Measurements from ENCODE around the gene ZC3H10. TPM values are rescaled to one million over a fixed set of nuclear protein-coding genes. Genes with fewer than 3 reads are reported as not detected.

ZC3H10 gene
- total RNA-seq, 1 experiment from 2014 or later, result 8.2 TPM

GRCh38 chr12:56162468-56163290, 44.6 kb downstream of the ZC3H10 start:
- Mint-ChIP-seq H3K9me3 (ENCODE audit: low read depth, unreplicated experiment) (no peaks in the 10 kb centered on the region), H3K27me3 (ENCODE audit: unreplicated experiment) (no peaks in the 10 kb centered on the region), H3K4me3 (ENCODE audit: low read depth, unreplicated experiment) (no peak overlapping the region), H3K27ac (ENCODE audit: unreplicated experiment) (peak overlapping the region; percentile 100), H3K36me3 (ENCODE audit: insufficient read depth, unreplicated experiment) (peaks cover 96% of the 10 kb centered on the region), H3K4me1 (ENCODE audit: low read depth, unreplicated experiment) (peaks cover 32% of the 10 kb centered on the region)
- BruUV-seq (replicated peaks), result TSS peak; percentile 51
- intact Hi-C loops (cut with micrococcal nuclease; ENCODE audit: unreplicated experiment), result no loop called here
- DNase-seq, result no peak
- TF ChIP-seq, protein P1, sequence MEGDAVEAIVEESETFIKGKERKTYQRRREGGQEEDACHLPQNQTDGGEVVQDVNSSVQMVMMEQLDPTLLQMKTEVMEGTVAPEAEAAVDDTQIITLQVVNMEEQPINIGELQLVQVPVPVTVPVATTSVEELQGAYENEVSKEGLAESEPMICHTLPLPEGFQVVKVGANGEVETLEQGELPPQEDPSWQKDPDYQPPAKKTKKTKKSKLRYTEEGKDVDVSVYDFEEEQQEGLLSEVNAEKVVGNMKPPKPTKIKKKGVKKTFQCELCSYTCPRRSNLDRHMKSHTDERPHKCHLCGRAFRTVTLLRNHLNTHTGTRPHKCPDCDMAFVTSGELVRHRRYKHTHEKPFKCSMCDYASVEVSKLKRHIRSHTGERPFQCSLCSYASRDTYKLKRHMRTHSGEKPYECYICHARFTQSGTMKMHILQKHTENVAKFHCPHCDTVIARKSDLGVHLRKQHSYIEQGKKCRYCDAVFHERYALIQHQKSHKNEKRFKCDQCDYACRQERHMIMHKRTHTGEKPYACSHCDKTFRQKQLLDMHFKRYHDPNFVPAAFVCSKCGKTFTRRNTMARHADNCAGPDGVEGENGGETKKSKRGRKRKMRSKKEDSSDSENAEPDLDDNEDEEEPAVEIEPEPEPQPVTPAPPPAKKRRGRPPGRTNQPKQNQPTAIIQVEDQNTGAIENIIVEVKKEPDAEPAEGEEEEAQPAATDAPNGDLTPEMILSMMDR (IDR thresholded peaks at IDR 0.05; ENCODE audit: unreplicated experiment), result no peak
- CTCF ChIA-PET, result interaction anchor here (0.6 to 1.0 kb wide), 6 partner anchors 25 to 211 kb away, joined by 3 to 5 read pairs (median 3); partner anchors contain the start of genes ESYT1 and IL23A

DNA sequence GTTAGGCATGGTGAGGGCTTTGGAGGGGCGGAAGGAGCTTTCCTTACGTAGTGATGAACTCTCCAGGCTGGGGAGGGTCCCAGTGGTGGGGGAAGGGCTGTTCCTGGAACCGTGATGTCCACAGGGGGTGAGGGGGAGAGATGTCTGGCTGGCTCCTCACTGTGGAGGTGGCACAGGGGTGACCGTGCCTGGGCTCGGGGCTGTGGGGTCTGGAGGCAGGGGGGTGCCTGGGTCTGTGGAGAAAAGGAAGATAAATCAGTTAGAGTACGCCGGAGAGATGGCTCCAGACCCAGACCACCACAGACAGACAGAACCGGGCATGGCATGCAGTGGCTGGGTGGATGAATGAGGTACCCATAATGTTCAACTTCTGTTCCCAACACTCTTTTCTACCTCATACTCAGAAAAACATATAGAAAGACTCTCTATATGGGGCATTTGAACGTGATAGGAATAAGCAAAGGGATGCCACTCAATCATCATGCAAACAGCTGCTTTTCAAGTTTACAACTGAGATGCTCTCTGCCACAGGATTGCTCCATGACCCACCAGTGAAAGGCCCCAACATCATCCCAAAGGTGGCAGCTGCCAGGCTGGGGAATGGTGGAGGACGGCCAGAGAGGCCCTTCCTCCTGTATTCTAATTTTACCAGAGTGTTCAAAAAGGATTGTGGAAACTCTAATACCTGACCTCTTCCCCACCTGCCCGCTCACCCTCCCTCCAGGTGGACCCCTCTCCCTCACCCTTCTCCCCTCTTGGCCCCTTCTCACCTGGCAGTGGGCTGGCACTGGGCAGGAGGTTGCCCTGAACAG, 45.7 kb downstream of the ZC3H10 start:
- Mint-ChIP-seq H3K36me3 (ENCODE audit: insufficient read depth, unreplicated experiment) (peaks cover 95% of the 10 kb centered on the region), H3K9me3 (ENCODE audit: low read depth, unreplicated experiment) (no peaks in the 10 kb centered on the region), H3K27me3 (ENCODE audit: unreplicated experiment) (no peaks in the 10 kb centered on the region), H3K4me1 (ENCODE audit: low read depth, unreplicated experiment) (peaks cover 29% of the 10 kb centered on the region), H3K4me3 (ENCODE audit: low read depth, unreplicated experiment) (peak overlapping the region; percentile 27), H3K27ac (ENCODE audit: unreplicated experiment) (peak overlapping the region; percentile 50)
- TF ChIP-seq, protein P1 (IDR thresholded peaks at IDR 0.05; ENCODE audit: unreplicated experiment), result no peak
- no TSS peak for BruUV-seq (replicated peaks)
- CTCF ChIA-PET, result interaction anchor here (0.8 to 1.0 kb wide), 2 partner anchors 36 to 212 kb away, joined by 3 to 4 read pairs; partner anchors contain the start of gene ESYT1
- DNase-seq, result no peak
- intact Hi-C loops (cut with micrococcal nuclease; ENCODE audit: unreplicated experiment), result no loop called here

GRCh38 chr12:56164345-56164729, 46.3 kb downstream of the ZC3H10 start:
- H3K27me3 Mint-ChIP-seq (ENCODE audit: unreplicated experiment), result no peaks in the 10 kb centered on the region
- peak overlapping the region; percentile 31 for H3K27ac Mint-ChIP-seq (ENCODE audit: unreplicated experiment)
- no peak overlapping the region for H3K4me3 Mint-ChIP-seq (ENCODE audit: low read depth, unreplicated experiment)
- H3K36me3 Mint-ChIP-seq (ENCODE audit: insufficient read depth, unreplicated experiment), result peaks cover 95% of the 10 kb centered on the region
- CTCF ChIA-PET, result no interaction called here
- peaks cover 23% of the 10 kb centered on the region for H3K4me1 Mint-ChIP-seq (ENCODE audit: low read depth, unreplicated experiment)
- intact Hi-C loops (cut with micrococcal nuclease; ENCODE audit: unreplicated experiment), result no loop called here
- no peak for DNase-seq
- H3K9me3 Mint-ChIP-seq (ENCODE audit: low read depth, unreplicated experiment), result no peaks in the 10 kb centered on the region
- TF ChIP-seq, protein P1 (IDR thresholded peaks at IDR 0.05; ENCODE audit: unreplicated experiment), result no peak
- no TSS peak for BruUV-seq (replicated peaks)

DNA sequence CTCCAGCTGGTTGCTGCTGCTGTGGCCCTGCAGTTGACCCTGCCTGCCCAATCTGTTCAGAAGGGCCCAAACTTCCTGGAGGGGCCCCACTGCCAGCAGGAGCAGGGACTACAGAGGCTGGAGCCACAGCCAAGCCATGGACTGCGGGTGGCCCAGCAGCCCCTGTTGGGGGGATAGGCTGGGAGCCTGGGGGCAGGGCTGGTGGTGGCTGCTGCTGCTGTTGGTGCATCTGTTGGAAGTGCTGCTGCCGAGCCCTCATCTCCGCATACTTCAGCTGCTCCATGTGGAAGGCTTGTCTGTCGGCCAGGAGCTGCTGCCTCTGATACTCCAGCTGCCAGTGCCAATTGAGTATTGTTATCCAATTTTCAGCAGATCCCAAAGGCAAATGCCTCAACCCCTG, 47.3 kb downstream of the ZC3H10 start:
- H3K27me3 Mint-ChIP-seq (ENCODE audit: unreplicated experiment), result no peaks in the 10 kb centered on the region
- H3K9me3 Mint-ChIP-seq (ENCODE audit: low read depth, unreplicated experiment), result no peaks in the 10 kb centered on the region
- H3K4me3 Mint-ChIP-seq (ENCODE audit: low read depth, unreplicated experiment), result no peak overlapping the region
- DNase-seq, result no peak
- TF ChIP-seq, protein P1 (IDR thresholded peaks at IDR 0.05; ENCODE audit: unreplicated experiment), result no peak
- CTCF ChIA-PET, result no interaction called here
- BruUV-seq (replicated peaks), result no TSS peak
- H3K36me3 Mint-ChIP-seq (ENCODE audit: insufficient read depth, unreplicated experiment), result peaks cover 95% of the 10 kb centered on the region
- intact Hi-C loops (cut with micrococcal nuclease; ENCODE audit: unreplicated experiment), result no loop called here
- peaks cover 13% of the 10 kb centered on the region for H3K4me1 Mint-ChIP-seq (ENCODE audit: low read depth, unreplicated experiment)
- H3K27ac Mint-ChIP-seq (ENCODE audit: unreplicated experiment), result no peak overlapping the region
